HEK293 (cell line): ENCODE data around the gene ARHGEF4.

Experiments
- AEBP2 ChIP-seq: fragments of 450-650 bp; formaldehyde crosslinking; IDR thresholded peaks from 2 replicates; pipeline ENCODE4 v1.5.1; 2016; ENCODE audit warnings: missing biosample characterization, missing genetic modification characterization, borderline replicate concordance
- CTCF ChIP-seq: fragments of 450-650 bp; formaldehyde crosslinking; IDR thresholded peaks from 2 replicates; pipeline ENCODE4 v1.5.1; 2016; ENCODE audit warnings: missing biosample characterization, missing genetic modification characterization
- GLI4 ChIP-seq: fragments of 450-650 bp; formaldehyde crosslinking; IDR thresholded peaks from 2 replicates; pipeline ENCODE4 v1.5.1; 2016; ENCODE audit warnings: missing biosample characterization, missing genetic modification characterization
- KLF8 ChIP-seq: fragments of 450-650 bp; formaldehyde crosslinking; IDR thresholded peaks from 2 replicates; pipeline ENCODE4 v1.5.1; 2016; ENCODE audit warnings: missing biosample characterization, missing genetic modification characterization
- PATZ1 ChIP-seq: fragments of 450-650 bp; formaldehyde crosslinking; IDR thresholded peaks from 2 replicates; pipeline ENCODE4 v1.5.1; 2016; ENCODE audit warnings: missing biosample characterization, missing genetic modification characterization
- SP3 ChIP-seq: fragments of 450-650 bp; formaldehyde crosslinking; IDR thresholded peaks from 2 replicates; pipeline ENCODE4 v1.5.1; 2016; ENCODE audit warnings: missing biosample characterization, missing genetic modification characterization
- ZBTB17 ChIP-seq: fragments of 450-650 bp; formaldehyde crosslinking; IDR thresholded peaks from 2 replicates; pipeline ENCODE4 v1.5.1; 2016; ENCODE audit warnings: missing biosample characterization, missing genetic modification characterization
- ZNF133 ChIP-seq: fragments of 450-650 bp; formaldehyde crosslinking; IDR thresholded peaks from 2 replicates; pipeline ENCODE4 v1.5.1; 2016; ENCODE audit warnings: missing biosample characterization, missing genetic modification characterization
- ZNF398 ChIP-seq: fragments of 450-650 bp; formaldehyde crosslinking; IDR thresholded peaks from 2 replicates; pipeline ENCODE4 v1.5.1; 2017; ENCODE audit warnings: missing biosample characterization, missing genetic modification characterization
- ZNF549 ChIP-seq: fragments of 450-650 bp; IDR thresholded peaks from 2 replicates; pipeline ENCODE4 v1.5.1; 2018; ENCODE audit warnings: missing biosample characterization, missing genetic modification characterization, mild to moderate bottlenecking, inconsistent platforms, moderate library complexity
- ZNF600 ChIP-seq: fragments of 450-650 bp; formaldehyde crosslinking; IDR thresholded peaks from 2 replicates; pipeline ENCODE4 v1.5.1; 2016; ENCODE audit warnings: missing biosample characterization, missing genetic modification characterization
- TF ChIP-seq, protein P1 (sequence below): fragments of 450-650 bp; formaldehyde crosslinking; IDR thresholded peaks from 2 replicates; pipeline ENCODE4 v1.5.1; 2016; ENCODE audit warnings: missing biosample characterization, missing genetic modification characterization
- TF ChIP-seq, protein P2 (sequence below): fragments of 450-650 bp; formaldehyde crosslinking; IDR thresholded peaks from 2 replicates; pipeline ENCODE4 v1.5.1; 2016; ENCODE audit warnings: missing biosample characterization, missing genetic modification characterization

- no peak for TF ChIP-seq CTCF (tag by site-specific recombination)
- no peak for TF ChIP-seq KLF8 (tag by site-specific recombination)
- TF ChIP-seq PATZ1 = no peak
- TF ChIP-seq ZNF549 (tag by site-specific recombination) = no peak
- TF ChIP-seq AEBP2 (tag by site-specific recombination) = no peak
- no peak for TF ChIP-seq ZNF600 (tag by site-specific recombination)
- TF ChIP-seq ZNF398 (tag by site-specific recombination) = no peak
- TF ChIP-seq ZNF133 (tag by site-specific recombination) = no peak
- TF ChIP-seq GLI4 = no peak
- no peak for TF ChIP-seq ZBTB17 (tag by site-specific recombination)
- TF ChIP-seq, protein P1, sequence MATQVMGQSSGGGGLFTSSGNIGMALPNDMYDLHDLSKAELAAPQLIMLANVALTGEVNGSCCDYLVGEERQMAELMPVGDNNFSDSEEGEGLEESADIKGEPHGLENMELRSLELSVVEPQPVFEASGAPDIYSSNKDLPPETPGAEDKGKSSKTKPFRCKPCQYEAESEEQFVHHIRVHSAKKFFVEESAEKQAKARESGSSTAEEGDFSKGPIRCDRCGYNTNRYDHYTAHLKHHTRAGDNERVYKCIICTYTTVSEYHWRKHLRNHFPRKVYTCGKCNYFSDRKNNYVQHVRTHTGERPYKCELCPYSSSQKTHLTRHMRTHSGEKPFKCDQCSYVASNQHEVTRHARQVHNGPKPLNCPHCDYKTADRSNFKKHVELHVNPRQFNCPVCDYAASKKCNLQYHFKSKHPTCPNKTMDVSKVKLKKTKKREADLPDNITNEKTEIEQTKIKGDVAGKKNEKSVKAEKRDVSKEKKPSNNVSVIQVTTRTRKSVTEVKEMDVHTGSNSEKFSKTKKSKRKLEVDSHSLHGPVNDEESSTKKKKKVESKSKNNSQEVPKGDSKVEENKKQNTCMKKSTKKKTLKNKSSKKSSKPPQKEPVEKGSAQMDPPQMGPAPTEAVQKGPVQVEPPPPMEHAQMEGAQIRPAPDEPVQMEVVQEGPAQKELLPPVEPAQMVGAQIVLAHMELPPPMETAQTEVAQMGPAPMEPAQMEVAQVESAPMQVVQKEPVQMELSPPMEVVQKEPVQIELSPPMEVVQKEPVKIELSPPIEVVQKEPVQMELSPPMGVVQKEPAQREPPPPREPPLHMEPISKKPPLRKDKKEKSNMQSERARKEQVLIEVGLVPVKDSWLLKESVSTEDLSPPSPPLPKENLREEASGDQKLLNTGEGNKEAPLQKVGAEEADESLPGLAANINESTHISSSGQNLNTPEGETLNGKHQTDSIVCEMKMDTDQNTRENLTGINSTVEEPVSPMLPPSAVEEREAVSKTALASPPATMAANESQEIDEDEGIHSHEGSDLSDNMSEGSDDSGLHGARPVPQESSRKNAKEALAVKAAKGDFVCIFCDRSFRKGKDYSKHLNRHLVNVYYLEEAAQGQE = no peak
- TF ChIP-seq SP3 = no peak
- TF ChIP-seq, protein P2, sequence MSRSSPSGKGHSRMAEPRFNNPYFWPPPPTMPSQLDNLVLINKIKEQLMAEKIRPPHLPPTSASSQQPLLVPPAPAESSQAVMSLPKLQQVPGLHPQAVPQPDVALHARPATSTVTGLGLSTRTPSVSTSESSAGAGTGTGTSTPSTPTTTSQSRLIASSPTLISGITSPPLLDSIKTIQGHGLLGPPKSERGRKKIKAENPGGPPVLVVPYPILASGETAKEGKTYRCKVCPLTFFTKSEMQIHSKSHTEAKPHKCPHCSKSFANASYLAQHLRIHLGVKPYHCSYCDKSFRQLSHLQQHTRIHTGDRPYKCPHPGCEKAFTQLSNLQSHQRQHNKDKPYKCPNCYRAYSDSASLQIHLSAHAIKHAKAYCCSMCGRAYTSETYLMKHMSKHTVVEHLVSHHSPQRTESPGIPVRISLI (tag by site-specific recombination) = no peak
Measured at GRCh38 chr2:131040661-131041401, 204.1 kb downstream of the ARHGEF4 start.
